ENCODE measurements around the gene RABGGTB. TPM values are rescaled to one million over a fixed set of nuclear protein-coding genes. Genes with fewer than 3 reads are reported as not detected.
"Not testable (repeated sequence)": the region's sequence is repeated elsewhere in the genome, so short reads cannot be mapped to it uniquely, and the experiment has no call there.

RABGGTB gene
- total and polyA plus RNA-seq, 2 experiments from 2014 or later: 77.1 to 162 TPM

GRCh38 chr1:75745276-75745675 lies 40.8 kb upstream of the RABGGTB start (continued):
- no peak for TF ChIP-seq ETS1 (IDR thresholded peaks at IDR 0.05)
- no peak for TF ChIP-seq ZNF331 (CRISPR knock-in tag; IDR thresholded peaks at IDR 0.05; ENCODE audit: low read depth)
- TF ChIP-seq STAT1 (IDR thresholded peaks at IDR 0.05; ENCODE audit: unreplicated experiment): no peak
- TF ChIP-seq EZH2phosphoT487 (IDR thresholded peaks at IDR 0.05; ENCODE audit: unreplicated experiment): no peak
- TF ChIP-seq ZNF462 (CRISPR knock-in tag; IDR thresholded peaks at IDR 0.05): no peak

GRCh38 chr1:75757210-75757609 lies 28.8 kb upstream of the RABGGTB start:
- not testable (repeated sequence) for H2AFZ ChIP-seq; H3K27me3 ChIP-seq (ENCODE audit: insufficient read depth); DNase-seq (ENCODE audit: low spot score); H3K4me1 Mint-ChIP-seq; ATAC-seq; H3K27ac ChIP-seq (ENCODE audit: low read depth); H4K20me1 ChIP-seq (replicated peaks; ENCODE audit: insufficient read depth); H3K27ac Mint-ChIP-seq; H3K79me2 ChIP-seq (replicated peaks; ENCODE audit: insufficient read depth); H3K4me3 ChIP-seq; H3K4me1 ChIP-seq (ENCODE audit: insufficient read depth); H3K9me2 ChIP-seq (ENCODE audit: insufficient read depth); H3K4me3 Mint-ChIP-seq; H3K4me2 ChIP-seq; H3K27me3 Mint-ChIP-seq (ENCODE audit: insufficient read depth, low read depth, poor library complexity); H3F3A ChIP-seq (replicated peaks; ENCODE audit: low read depth)
- H3K36me3 ChIP-seq (ENCODE audit: insufficient read depth): peaks cover 16% of the 10 kb centered on the region
- Mint-ChIP-seq H3K9me3 (peaks cover 60% of the 10 kb centered on the region), H3K36me3 (ENCODE audit: low read depth) (peaks cover 78% of the 10 kb centered on the region)

- Mint-ChIP-seq H3K9me3 (peaks cover 52% of the 10 kb centered on the region), H3K36me3 (ENCODE audit: low read depth) (peaks cover 64% of the 10 kb centered on the region)
- not testable (repeated sequence) for H3K9me2 ChIP-seq (ENCODE audit: insufficient read depth); H2AFZ ChIP-seq; H3K4me1 ChIP-seq (ENCODE audit: insufficient read depth); H3K4me1 Mint-ChIP-seq; H3K27me3 Mint-ChIP-seq (ENCODE audit: insufficient read depth, low read depth, poor library complexity); H3K4me3 Mint-ChIP-seq; H3K27me3 ChIP-seq (ENCODE audit: insufficient read depth); ATAC-seq; H3K27ac ChIP-seq (ENCODE audit: low read depth); H3F3A ChIP-seq (replicated peaks; ENCODE audit: low read depth); H3K27ac Mint-ChIP-seq; DNase-seq (ENCODE audit: low spot score); H3K79me2 ChIP-seq (replicated peaks; ENCODE audit: insufficient read depth); H3K4me2 ChIP-seq; H4K20me1 ChIP-seq (replicated peaks; ENCODE audit: insufficient read depth); H3K4me3 ChIP-seq
- peaks cover 16% of the 10 kb centered on the region for H3K36me3 ChIP-seq (ENCODE audit: insufficient read depth)
Measured at GRCh38 chr1:75758543-75758942, 27.5 kb upstream of the RABGGTB start.

All from GM23338 (cell line).